Measurements from ENCODE around the gene YIF1B. TPM values are rescaled to one million over a fixed set of nuclear protein-coding genes. Genes with fewer than 3 reads are reported as not detected.
A peak's percentile ranks its signal among the peaks of the same experiment; 100 is the strongest.

The YIF1B gene
- total and polyA plus RNA-seq, 9 of the 15 experiments (the other 6 are each of a cell fraction or from before 2014, with no cell fraction given), result 8.5 to 586 (median 323) TPM

DNA sequence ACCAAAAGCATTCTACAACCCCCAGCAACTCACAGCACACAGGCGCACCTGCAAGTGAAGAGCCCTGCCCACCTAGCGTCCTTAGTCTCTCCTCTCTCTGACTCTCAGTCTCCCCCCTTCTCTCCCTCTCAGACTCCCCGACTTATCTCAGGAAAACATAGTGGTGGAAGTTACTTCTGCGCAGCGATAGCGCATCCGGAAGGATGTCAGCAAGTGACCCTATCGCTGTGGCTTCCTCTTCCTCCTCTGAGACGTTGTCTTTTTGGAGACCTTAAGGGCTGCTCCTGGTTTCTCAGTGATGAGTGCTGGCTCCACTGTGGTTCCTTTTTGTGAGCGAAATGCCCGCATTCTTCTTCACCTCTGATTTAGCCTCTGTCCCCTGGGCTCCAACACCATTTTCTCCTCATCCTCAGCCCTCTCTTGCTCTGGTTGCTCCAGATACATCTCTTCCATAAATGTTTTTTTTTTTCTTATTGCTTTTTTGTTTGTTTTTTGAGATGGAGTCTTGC lies 1.4 kb upstream of the YIF1B start (continued):
- TF ChIP-seq, protein P1, sequence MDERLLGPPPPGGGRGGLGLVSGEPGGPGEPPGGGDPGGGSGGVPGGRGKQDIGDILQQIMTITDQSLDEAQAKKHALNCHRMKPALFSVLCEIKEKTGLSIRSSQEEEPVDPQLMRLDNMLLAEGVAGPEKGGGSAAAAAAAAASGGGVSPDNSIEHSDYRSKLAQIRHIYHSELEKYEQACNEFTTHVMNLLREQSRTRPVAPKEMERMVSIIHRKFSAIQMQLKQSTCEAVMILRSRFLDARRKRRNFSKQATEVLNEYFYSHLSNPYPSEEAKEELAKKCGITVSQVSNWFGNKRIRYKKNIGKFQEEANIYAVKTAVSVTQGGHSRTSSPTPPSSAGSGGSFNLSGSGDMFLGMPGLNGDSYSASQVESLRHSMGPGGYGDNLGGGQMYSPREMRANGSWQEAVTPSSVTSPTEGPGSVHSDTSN (CRISPR knock-in tag; IDR thresholded peaks at IDR 0.05; ENCODE audit: low read depth), result no peak
- TF ChIP-seq, protein P1 (tag; conservative IDR thresholded peaks at IDR 0.05; ENCODE audit: low read depth), result no peak; the same call in 1 of the 2 replicates
- TF ChIP-seq, protein P2, sequence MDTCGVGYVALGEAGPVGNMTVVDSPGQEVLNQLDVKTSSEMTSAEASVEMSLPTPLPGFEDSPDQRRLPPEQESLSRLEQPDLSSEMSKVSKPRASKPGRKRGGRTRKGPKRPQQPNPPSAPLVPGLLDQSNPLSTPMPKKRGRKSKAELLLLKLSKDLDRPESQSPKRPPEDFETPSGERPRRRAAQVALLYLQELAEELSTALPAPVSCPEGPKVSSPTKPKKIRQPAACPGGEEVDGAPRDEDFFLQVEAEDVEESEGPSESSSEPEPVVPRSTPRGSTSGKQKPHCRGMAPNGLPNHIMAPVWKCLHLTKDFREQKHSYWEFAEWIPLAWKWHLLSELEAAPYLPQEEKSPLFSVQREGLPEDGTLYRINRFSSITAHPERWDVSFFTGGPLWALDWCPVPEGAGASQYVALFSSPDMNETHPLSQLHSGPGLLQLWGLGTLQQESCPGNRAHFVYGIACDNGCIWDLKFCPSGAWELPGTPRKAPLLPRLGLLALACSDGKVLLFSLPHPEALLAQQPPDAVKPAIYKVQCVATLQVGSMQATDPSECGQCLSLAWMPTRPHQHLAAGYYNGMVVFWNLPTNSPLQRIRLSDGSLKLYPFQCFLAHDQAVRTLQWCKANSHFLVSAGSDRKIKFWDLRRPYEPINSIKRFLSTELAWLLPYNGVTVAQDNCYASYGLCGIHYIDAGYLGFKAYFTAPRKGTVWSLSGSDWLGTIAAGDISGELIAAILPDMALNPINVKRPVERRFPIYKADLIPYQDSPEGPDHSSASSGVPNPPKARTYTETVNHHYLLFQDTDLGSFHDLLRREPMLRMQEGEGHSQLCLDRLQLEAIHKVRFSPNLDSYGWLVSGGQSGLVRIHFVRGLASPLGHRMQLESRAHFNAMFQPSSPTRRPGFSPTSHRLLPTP (IDR thresholded peaks at IDR 0.05; ENCODE audit: borderline replicate concordance, extremely low read depth, insufficient read length), result no peak
- TF ChIP-seq ZFP36 (IDR thresholded peaks at IDR 0.05; ENCODE audit: low read depth, low read length, partially characterized antibody) (peak; percentile 56), HDAC6 (IDR thresholded peaks at IDR 0.05; ENCODE audit: low read depth, low read length) (no peak), SAP30 (IDR thresholded peaks at IDR 0.05; ENCODE audit: borderline replicate concordance, insufficient read depth, low read depth, low read length, poor library complexity, severe bottlenecking) (no peak), GABPA (tag; conservative IDR thresholded peaks at IDR 0.05; ENCODE audit: low read depth) (peak; percentile 87), ZFP1 (CRISPR knock-in tag; IDR thresholded peaks at IDR 0.05) (no peak), TEAD1 (CRISPR knock-in tag; IDR thresholded peaks at IDR 0.05) (0 out of 4 replicates have a peak, but pooled peaks of 1 of the 2 experiments have one; percentile 41), MAZ (CRISPR knock-in tag; conservative IDR thresholded peaks at IDR 0.05 in 1 of 2, IDR thresholded peaks at IDR 0.05 in 1 of 2) (peak; percentile 74 to 85), GTF2A2 (tag; IDR thresholded peaks at IDR 0.05) (no peak), ADNP (tag; IDR thresholded peaks at IDR 0.05) (no peak), NFYB (IDR thresholded peaks at IDR 0.05; ENCODE audit: extremely low read depth, insufficient read length) (no peak), EGR1 (conservative IDR thresholded peaks at IDR 0.05) (0 out of 2 replicates have a peak, but pooled peaks have one; percentile 15), TEAD4 (IDR thresholded peaks at IDR 0.05; ENCODE audit: low read length) (peak; percentile 97), TEAD4 (CRISPR knock-in tag; IDR thresholded peaks at IDR 0.05; ENCODE audit: borderline replicate concordance) (no peak), SAFB2 (IDR thresholded peaks at IDR 0.05; ENCODE audit: borderline replicate concordance, low read depth, low read length, severe bottlenecking) (no peak), SMARCA5 (IDR thresholded peaks at IDR 0.05) (peak; percentile 89), BCOR (IDR thresholded peaks at IDR 0.05) (peak; percentile 86), ZNF23 (CRISPR knock-in tag; IDR thresholded peaks at IDR 0.05) (no peak), HDAC2 (IDR thresholded peaks at IDR 0.05) (peak; percentile 88)
- TF ChIP-seq, protein P3, sequence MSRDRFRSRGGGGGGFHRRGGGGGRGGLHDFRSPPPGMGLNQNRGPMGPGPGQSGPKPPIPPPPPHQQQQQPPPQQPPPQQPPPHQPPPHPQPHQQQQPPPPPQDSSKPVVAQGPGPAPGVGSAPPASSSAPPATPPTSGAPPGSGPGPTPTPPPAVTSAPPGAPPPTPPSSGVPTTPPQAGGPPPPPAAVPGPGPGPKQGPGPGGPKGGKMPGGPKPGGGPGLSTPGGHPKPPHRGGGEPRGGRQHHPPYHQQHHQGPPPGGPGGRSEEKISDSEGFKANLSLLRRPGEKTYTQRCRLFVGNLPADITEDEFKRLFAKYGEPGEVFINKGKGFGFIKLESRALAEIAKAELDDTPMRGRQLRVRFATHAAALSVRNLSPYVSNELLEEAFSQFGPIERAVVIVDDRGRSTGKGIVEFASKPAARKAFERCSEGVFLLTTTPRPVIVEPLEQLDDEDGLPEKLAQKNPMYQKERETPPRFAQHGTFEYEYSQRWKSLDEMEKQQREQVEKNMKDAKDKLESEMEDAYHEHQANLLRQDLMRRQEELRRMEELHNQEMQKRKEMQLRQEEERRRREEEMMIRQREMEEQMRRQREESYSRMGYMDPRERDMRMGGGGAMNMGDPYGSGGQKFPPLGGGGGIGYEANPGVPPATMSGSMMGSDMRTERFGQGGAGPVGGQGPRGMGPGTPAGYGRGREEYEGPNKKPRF (IDR thresholded peaks at IDR 0.05; ENCODE audit: low read depth, low read length), result no peak

Measured in K562 (cell line).